ENCODE data around the gene PDE11A. TPM values are rescaled to one million over a fixed set of nuclear protein-coding genes. Genes with fewer than 3 reads are reported as not detected.

The PDE11A gene
- total RNA-seq, 5 donors from 2014 or later (not counting 1 experiment from before 2014, with no cell fraction given), result not detected

- Histone ChIP-seq H3K36me3 (ENCODE audit: control insufficient read depth in 2 of 2, extremely low read depth in 1 of 2, insufficient read depth in 1 of 2, low read length in 1 of 2) (no peaks in the 10 kb centered on the region), H3K27me3 (replicated peaks in 1 of 2; ENCODE audit: control insufficient read depth in 2 of 2, extremely low read depth in 1 of 2, insufficient read depth in 2 of 2, low read length in 1 of 2) (peaks cover 0 to 7% of the 10 kb centered on the region in 2 experiments), H3K4me1 (ENCODE audit: control insufficient read depth in 1 of 2, extremely low read depth in 1 of 2, insufficient read depth in 2 of 2, low read length in 2 of 2) (no peaks in the 10 kb centered on the region), H3K27ac (ENCODE audit: low read length) (no peak overlapping the region), H3K9me3 (no peaks in the 10 kb centered on the region), H3K4me3 (ENCODE audit: control insufficient read depth in 1 of 2, extremely low read depth in 1 of 2, low read length in 1 of 2) (no peak overlapping the region)
- Mint-ChIP-seq H3K4me1 (no peaks in the 10 kb centered on the region), H3K36me3 (no peaks in the 10 kb centered on the region), H3K27ac (no peak overlapping the region), H3K4me3 (no peak overlapping the region), H3K9me3 (no peaks in the 10 kb centered on the region), H3K27me3 (peaks cover 19 to 21% of the 10 kb centered on the region in 2 donors)
- ATAC-seq (replicated peaks in 1 of 4) (no peak), DNase-seq (no peak)
- POLR2A ChIA-PET, result interaction anchor here (0.6 kb wide), 2 partner anchors 419 to 488 kb away, joined by 6 to 13 read pairs; no protein-coding TSS in a partner anchor
- CTCF ChIA-PET, result interaction anchor here (0.5 to 1.0 kb wide), 3 partner anchors 465 kb away, joined by 3 to 4 read pairs (median 3); no protein-coding TSS in a partner anchor
- no CpG with 5 or more reads among the region's 4 CpGs for WGBS (ENCODE audit: insufficient coverage)
Measured at GRCh38 chr2:177629357-177630024, 443.1 kb downstream of the PDE11A start.

DNA sequence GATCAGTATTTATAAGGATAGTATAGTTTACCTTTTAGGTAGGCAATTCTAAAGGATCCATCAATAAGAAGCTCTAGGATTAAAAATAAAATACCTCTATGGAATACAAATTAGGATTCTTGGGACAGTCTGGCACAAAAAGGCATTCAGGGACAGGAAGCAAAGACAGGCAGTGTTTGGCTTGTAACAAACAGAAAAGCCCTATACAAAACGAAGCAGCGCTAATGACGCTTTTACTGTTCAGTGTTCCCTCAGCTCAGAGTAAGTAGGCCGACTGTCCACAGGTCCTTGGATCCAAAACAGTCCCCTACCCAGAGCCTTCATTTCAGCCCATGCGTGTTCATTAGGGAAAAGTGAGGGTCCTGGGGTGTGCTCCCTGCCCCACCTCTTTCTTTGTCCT lies 443.7 kb downstream of the PDE11A start:
- Mint-ChIP-seq H3K4me1 (no peaks in the 10 kb centered on the region), H3K9me3 (no peaks in the 10 kb centered on the region), H3K36me3 (no peaks in the 10 kb centered on the region), H3K4me3 (no peak overlapping the region), H3K27me3 (peaks cover 19 to 21% of the 10 kb centered on the region in 2 donors), H3K27ac (no peak overlapping the region)
- ATAC-seq (replicated peaks in 1 of 4) (no peak), DNase-seq (no peak)
- Histone ChIP-seq H3K36me3 (ENCODE audit: control insufficient read depth in 2 of 2, extremely low read depth in 1 of 2, insufficient read depth in 1 of 2, low read length in 1 of 2) (no peaks in the 10 kb centered on the region), H3K9me3 (no peaks in the 10 kb centered on the region), H3K4me3 (ENCODE audit: control insufficient read depth in 1 of 2, extremely low read depth in 1 of 2, low read length in 1 of 2) (no peak overlapping the region), H3K27me3 (replicated peaks in 1 of 2; ENCODE audit: control insufficient read depth in 2 of 2, extremely low read depth in 1 of 2, insufficient read depth in 2 of 2, low read length in 1 of 2) (peaks cover 0 to 7% of the 10 kb centered on the region in 2 experiments), H3K27ac (ENCODE audit: low read length) (no peak overlapping the region), H3K4me1 (ENCODE audit: control insufficient read depth in 1 of 2, extremely low read depth in 1 of 2, insufficient read depth in 2 of 2, low read length in 2 of 2) (no peaks in the 10 kb centered on the region)
- POLR2A ChIA-PET, result no interaction called here
- CTCF ChIA-PET, result interaction anchor here in 1 of 2 donors (1.0 kb wide), 1 partner anchor 464 kb away, joined by 3 read pairs; no protein-coding TSS in a partner anchor
- WGBS (ENCODE audit: insufficient coverage), result 72% methylated on average over 4 of the region's 5 CpGs

- peak in 2 of 4 experiments; percentile 43 to 50 for ATAC-seq (replicated peaks in 1 of 4)
- WGBS (ENCODE audit: insufficient coverage), result no CpG with 5 or more reads among the region's 10 CpGs
- no peaks in the 10 kb centered on the region for H3K4me1 ChIP-seq (ENCODE audit: control insufficient read depth in 1 of 2, extremely low read depth in 1 of 2, insufficient read depth in 2 of 2, low read length in 2 of 2)
- peak overlapping the region in 2 of 3 donors; percentile 3 to 13 for H3K4me3 Mint-ChIP-seq
- no peaks in the 10 kb centered on the region for H3K9me3 ChIP-seq
- ChIA-PET POLR2A (interaction anchor here in 1 of 2 donors (0.5 kb wide), 1 partner anchor 1137 kb away, joined by 4 read pairs; no protein-coding TSS in a partner anchor), CTCF (no interaction called here)
- no peaks in the 10 kb centered on the region for H3K36me3 ChIP-seq (ENCODE audit: control insufficient read depth in 2 of 2, extremely low read depth in 1 of 2, insufficient read depth in 1 of 2, low read length in 1 of 2)
- no peaks in the 10 kb centered on the region for H3K36me3 Mint-ChIP-seq
- H3K4me1 Mint-ChIP-seq, result no peaks in the 10 kb centered on the region
- H3K27ac ChIP-seq (ENCODE audit: low read length), result no peak overlapping the region
- peak in 4 of 35 experiments; percentile 4 to 37 (median 10) for DNase-seq
- peaks cover 0 to 7% of the 10 kb centered on the region in 2 experiments for H3K27me3 ChIP-seq (replicated peaks in 1 of 2; ENCODE audit: control insufficient read depth in 2 of 2, extremely low read depth in 1 of 2, insufficient read depth in 2 of 2, low read length in 1 of 2)
- no peaks in the 10 kb centered on the region for H3K9me3 Mint-ChIP-seq
- H3K4me3 ChIP-seq (ENCODE audit: control insufficient read depth in 1 of 2, extremely low read depth in 1 of 2, low read length in 1 of 2), result peak overlapping the region in 1 of 2 donors; percentile 32
- peaks cover 24 to 26% of the 10 kb centered on the region in 2 donors for H3K27me3 Mint-ChIP-seq
- H3K27ac Mint-ChIP-seq, result no peak overlapping the region
Measured at GRCh38 chr2:177625744-177626650, 446.6 kb downstream of the PDE11A start.

- 100% methylated on average over 4 of the region's 4 CpGs for WGBS (ENCODE audit: insufficient coverage)
- no peak overlapping the region for H3K4me3 ChIP-seq (ENCODE audit: control insufficient read depth in 1 of 2, extremely low read depth in 1 of 2, low read length in 1 of 2)
- no peaks in the 10 kb centered on the region for H3K36me3 Mint-ChIP-seq
- peaks cover 5 to 9% of the 10 kb centered on the region in 2 experiments for H3K4me1 ChIP-seq (ENCODE audit: control insufficient read depth in 1 of 2, extremely low read depth in 1 of 2, insufficient read depth in 2 of 2, low read length in 2 of 2)
- no peaks in the 10 kb centered on the region for H3K9me3 ChIP-seq
- peak overlapping the region in 1 of 2 donors; percentile 13 for H3K27ac Mint-ChIP-seq
- H3K36me3 ChIP-seq (ENCODE audit: control insufficient read depth in 2 of 2, extremely low read depth in 1 of 2, insufficient read depth in 1 of 2, low read length in 1 of 2), result no peaks in the 10 kb centered on the region
- no peak overlapping the region for H3K4me3 Mint-ChIP-seq
- H3K27me3 ChIP-seq (replicated peaks in 1 of 2; ENCODE audit: control insufficient read depth in 2 of 2, extremely low read depth in 1 of 2, insufficient read depth in 2 of 2, low read length in 1 of 2), result peaks cover 0 to 13% of the 10 kb centered on the region in 2 experiments
- peaks cover 16 to 22% of the 10 kb centered on the region in 2 donors for H3K27me3 Mint-ChIP-seq
- no peak overlapping the region for H3K27ac ChIP-seq (ENCODE audit: low read length)
- DNase-seq (no peak), ATAC-seq (replicated peaks in 1 of 4) (no peak)
- ChIA-PET CTCF (no interaction called here), POLR2A (no interaction called here)
- H3K4me1 Mint-ChIP-seq, result peaks cover 4 to 10% (median 9%) of the 10 kb centered on the region in 3 donors
- no peaks in the 10 kb centered on the region for H3K9me3 Mint-ChIP-seq
Measured at GRCh38 chr2:177622521-177622920, 450.1 kb downstream of the PDE11A start.

GRCh38 chr2:177619986-177620385 lies 452.6 kb downstream of the PDE11A start:
- no peak overlapping the region for H3K4me3 Mint-ChIP-seq

GRCh38 chr2:177619461-177619860 lies 453.1 kb downstream of the PDE11A start:
- ChIA-PET POLR2A (interaction anchor here in 1 of 2 donors (0.6 kb wide), 1 partner anchor 11 kb away, joined by 5 read pairs; no protein-coding TSS in a partner anchor), CTCF (interaction anchor here in 1 of 2 donors (0.6 kb wide), 1 partner anchor 490 kb away, joined by 3 read pairs; no protein-coding TSS in a partner anchor)
- Mint-ChIP-seq H3K27ac (peak overlapping the region in 1 of 2 donors; percentile 50), H3K27me3 (peaks cover 5 to 13% of the 10 kb centered on the region in 2 donors), H3K4me1 (peaks cover 4 to 10% (median 9%) of the 10 kb centered on the region in 3 donors), H3K4me3 (peak overlapping the region; percentile 88 to 95 (median 95)), H3K9me3 (peaks cover 0 to 3% (median 0%) of the 10 kb centered on the region in 3 donors), H3K36me3 (no peaks in the 10 kb centered on the region)
- no peak for ATAC-seq (replicated peaks in 1 of 4)
- Histone ChIP-seq H3K27ac (ENCODE audit: low read length) (no peak overlapping the region), H3K36me3 (ENCODE audit: control insufficient read depth in 2 of 2, extremely low read depth in 1 of 2, insufficient read depth in 1 of 2, low read length in 1 of 2) (no peaks in the 10 kb centered on the region), H3K27me3 (replicated peaks in 1 of 2; ENCODE audit: control insufficient read depth in 2 of 2, extremely low read depth in 1 of 2, insufficient read depth in 2 of 2, low read length in 1 of 2) (peaks cover 0 to 7% of the 10 kb centered on the region in 2 experiments), H3K4me1 (ENCODE audit: control insufficient read depth in 1 of 2, extremely low read depth in 1 of 2, insufficient read depth in 2 of 2, low read length in 2 of 2) (peaks cover 5 to 9% of the 10 kb centered on the region in 2 experiments), H3K4me3 (ENCODE audit: control insufficient read depth in 1 of 2, extremely low read depth in 1 of 2, low read length in 1 of 2) (peak overlapping the region in 1 of 2 donors; percentile 100), H3K9me3 (no peaks in the 10 kb centered on the region)
- WGBS (ENCODE audit: insufficient coverage), result no CpG with 5 or more reads among the region's 4 CpGs
- peak in 1 of 35 experiments; percentile 5 for DNase-seq

More at GRCh38 chr2:177619986-177620385, 452.6 kb downstream of the PDE11A start:
- peaks cover 4 to 10% (median 9%) of the 10 kb centered on the region in 3 donors for H3K4me1 Mint-ChIP-seq
- no peak overlapping the region for H3K27ac Mint-ChIP-seq
- no peaks in the 10 kb centered on the region for H3K36me3 Mint-ChIP-seq
- Histone ChIP-seq H3K36me3 (ENCODE audit: control insufficient read depth in 2 of 2, extremely low read depth in 1 of 2, insufficient read depth in 1 of 2, low read length in 1 of 2) (no peaks in the 10 kb centered on the region), H3K9me3 (no peaks in the 10 kb centered on the region), H3K27me3 (replicated peaks in 1 of 2; ENCODE audit: control insufficient read depth in 2 of 2, extremely low read depth in 1 of 2, insufficient read depth in 2 of 2, low read length in 1 of 2) (peaks cover 0 to 7% of the 10 kb centered on the region in 2 experiments), H3K4me1 (ENCODE audit: control insufficient read depth in 1 of 2, extremely low read depth in 1 of 2, insufficient read depth in 2 of 2, low read length in 2 of 2) (peaks cover 5 to 9% of the 10 kb centered on the region in 2 experiments), H3K4me3 (ENCODE audit: control insufficient read depth in 1 of 2, extremely low read depth in 1 of 2, low read length in 1 of 2) (no peak overlapping the region), H3K27ac (ENCODE audit: low read length) (no peak overlapping the region)
- no CpG with 5 or more reads among the region's 2 CpGs for WGBS (ENCODE audit: insufficient coverage)
- CTCF ChIA-PET, result interaction anchor here in 1 of 2 donors (0.6 kb wide), 1 partner anchor 489 kb away, joined by 3 read pairs; no protein-coding TSS in a partner anchor
- DNase-seq (no peak), ATAC-seq (replicated peaks in 1 of 4) (no peak)
- peaks cover 0 to 3% (median 0%) of the 10 kb centered on the region in 3 donors for H3K9me3 Mint-ChIP-seq
- H3K27me3 Mint-ChIP-seq, result peaks cover 5 to 13% of the 10 kb centered on the region in 2 donors
- POLR2A ChIA-PET, result no interaction called here

Measured in T-cell (primary cell).